HUDEP-2 (cell line): Measurements from ENCODE around the gene HSPBP1.

ENCODE experiments used
- DNase-seq, 76 experiments: peaks; one replicate each; lab custom pipeline; 2025; ENCODE audit not compliant: unreplicated experiment in 76 of 76; lab: John Stamatoyannopoulos, UW

HSPBP1 gene, protein sequence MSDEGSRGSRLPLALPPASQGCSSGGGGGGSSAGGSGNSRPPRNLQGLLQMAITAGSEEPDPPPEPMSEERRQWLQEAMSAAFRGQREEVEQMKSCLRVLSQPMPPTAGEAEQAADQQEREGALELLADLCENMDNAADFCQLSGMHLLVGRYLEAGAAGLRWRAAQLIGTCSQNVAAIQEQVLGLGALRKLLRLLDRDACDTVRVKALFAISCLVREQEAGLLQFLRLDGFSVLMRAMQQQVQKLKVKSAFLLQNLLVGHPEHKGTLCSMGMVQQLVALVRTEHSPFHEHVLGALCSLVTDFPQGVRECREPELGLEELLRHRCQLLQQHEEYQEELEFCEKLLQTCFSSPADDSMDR

DNA sequence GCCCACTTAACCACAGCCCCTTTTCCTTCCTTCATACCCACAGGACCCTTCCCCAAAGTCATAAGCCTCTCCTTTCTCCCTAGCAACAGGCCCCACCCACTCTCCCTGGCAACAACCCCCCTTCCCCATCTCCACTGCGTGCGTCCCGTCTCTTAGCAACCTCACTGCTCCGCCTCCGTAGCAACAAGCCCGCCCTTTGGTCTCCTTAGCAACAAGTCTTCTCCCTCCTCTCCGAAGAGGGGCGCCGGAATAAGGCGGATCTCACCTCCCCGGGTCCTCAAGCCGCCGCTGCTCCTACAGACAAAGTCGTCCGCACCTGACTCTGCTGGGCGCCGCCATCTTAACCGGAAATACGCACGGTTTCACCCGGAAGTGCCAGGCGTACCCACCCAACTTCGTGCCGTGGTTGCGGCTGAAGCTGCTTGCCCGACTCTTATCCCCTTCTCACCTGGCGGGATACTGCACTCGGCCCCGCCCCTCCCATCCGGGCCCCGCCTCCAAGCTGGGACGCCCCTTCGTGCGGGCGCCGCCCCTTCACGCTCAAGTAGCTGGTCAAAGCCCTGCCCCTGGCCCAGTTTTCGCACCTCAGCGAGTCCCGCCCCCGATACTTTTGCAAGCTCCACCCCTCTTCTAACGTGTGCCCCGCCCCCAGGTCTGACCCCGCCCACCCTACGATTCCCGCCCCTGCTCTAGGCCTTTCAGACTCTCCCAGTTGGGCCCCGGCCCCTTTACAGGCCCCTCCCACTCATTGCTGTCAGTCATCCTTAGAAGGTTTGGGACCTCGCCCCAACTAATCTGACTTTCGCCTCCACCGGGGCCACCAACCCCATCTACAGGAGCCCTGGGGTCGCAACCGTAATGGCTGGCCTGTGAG is at the start of gene HSPBP1:
HSPBP1 (minus strand) TSS at position 341 of the 874 bp plus-strand sequence. CDS start 502 bp downstream, outside the sequence.
- peak; percentile 77 to 100 (median 98) for DNase-seq

DNA sequence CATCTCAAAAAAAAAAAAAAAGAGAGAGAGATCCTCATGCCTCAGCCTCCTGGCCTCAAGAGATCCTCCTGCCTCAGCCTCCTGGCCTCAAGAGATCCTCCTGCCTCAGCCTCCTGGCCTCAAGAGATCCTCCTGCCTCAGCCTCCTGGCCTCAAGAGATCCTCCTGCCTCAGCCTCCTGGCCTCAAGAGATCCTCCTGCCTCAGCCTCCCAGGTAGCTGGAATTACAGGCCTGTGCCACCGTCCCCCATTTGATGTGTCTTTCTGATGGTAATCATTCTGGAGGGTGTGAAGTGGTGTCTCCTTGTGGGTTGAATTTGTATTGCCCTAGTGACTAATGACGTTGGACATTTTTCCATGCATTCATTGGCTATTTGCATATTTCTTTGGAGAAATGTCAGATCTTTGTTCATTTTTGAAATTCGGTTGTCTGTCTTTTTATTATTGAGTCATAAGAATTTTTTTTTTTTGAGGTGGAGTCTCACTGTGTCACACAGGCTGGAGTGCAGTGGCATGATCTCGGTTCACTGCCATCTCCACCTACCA is 48.9 kb upstream of the HSPBP1 start:
- DNase-seq = peak in 3 of 76 experiments; percentile 12 to 29 (median 22)

DNA sequence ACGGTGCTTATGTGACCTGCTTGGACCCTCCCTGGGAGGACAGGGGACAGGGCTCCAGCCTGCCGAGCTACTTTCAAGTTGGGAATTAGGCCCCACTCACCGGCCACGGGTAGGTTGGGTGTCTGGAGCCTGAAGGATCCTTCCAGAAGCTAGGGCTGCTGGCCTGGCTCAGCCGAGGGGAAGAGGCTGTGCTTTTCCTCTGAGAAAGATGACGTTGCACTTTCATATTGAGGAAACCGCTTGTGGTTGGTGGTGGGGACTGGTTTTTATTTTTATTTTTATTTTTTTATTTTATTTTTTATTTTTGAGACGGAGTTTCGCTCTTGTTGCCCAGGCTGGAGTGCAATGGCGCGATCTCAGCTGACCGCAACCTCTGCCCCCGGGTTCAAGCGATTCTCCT is 45.3 kb upstream of the HSPBP1 start, which contains the start of gene TMEM150B:
TMEM150B (minus strand) TSS at position 170 of the 400 bp plus-strand sequence. CDS start 4,305 bp downstream, outside the sequence.
- DNase-seq = no peak

DNA sequence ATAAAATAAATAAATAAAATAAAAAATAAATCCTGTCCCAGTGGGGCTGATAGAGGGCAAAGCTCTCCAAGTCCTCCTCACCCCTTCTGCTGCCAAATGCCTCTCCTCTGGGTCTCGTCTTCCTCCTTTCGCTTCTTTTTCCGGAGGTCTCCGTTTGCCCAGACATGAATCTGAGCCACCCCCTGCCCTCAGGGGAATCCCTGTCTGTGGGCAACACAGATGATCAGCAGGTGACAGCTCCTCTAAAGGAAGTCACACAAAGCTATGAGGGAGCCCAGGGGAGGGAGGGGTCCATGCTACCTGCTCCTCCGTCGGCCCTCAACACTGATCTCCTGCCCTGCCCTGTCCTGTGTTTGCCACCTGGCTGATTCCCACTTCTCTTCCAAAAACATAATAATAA is 44.8 kb upstream of the HSPBP1 start:
- no peak for DNase-seq

DNA sequence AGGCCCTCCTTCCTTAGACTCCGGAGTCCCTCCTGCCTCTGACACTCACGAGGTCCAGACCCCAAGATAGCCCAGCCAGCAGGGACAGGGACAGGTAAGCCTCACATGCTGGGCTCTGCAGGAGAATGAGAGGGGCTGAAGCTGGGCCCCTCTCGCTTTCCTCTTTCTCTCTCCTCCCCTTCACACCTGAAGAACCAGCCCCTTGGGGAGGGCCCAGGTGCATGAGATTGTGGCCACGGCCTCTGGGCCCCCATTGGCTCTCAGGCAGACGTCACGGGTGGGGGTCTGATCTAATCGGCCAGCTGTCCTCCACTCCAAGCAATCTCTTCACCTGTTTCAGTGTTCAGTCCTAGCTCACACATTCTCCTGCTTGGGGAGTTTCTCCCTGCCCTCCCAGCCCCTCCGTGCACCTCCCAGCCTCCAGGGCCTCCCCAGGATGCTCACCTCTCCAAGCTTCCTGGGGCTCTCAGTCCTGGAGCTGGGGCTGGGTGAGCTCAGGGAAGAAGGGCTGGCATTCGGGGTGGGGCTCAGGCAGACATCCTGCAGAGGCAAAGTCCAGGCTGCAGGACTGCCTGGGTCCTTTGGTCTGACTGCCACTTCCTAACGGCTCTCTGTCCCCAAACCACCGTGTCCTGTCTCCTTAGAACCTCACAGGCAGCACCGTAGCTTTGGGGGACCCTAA is 42.4 kb upstream of the HSPBP1 start:
- DNase-seq = no peak

DNA sequence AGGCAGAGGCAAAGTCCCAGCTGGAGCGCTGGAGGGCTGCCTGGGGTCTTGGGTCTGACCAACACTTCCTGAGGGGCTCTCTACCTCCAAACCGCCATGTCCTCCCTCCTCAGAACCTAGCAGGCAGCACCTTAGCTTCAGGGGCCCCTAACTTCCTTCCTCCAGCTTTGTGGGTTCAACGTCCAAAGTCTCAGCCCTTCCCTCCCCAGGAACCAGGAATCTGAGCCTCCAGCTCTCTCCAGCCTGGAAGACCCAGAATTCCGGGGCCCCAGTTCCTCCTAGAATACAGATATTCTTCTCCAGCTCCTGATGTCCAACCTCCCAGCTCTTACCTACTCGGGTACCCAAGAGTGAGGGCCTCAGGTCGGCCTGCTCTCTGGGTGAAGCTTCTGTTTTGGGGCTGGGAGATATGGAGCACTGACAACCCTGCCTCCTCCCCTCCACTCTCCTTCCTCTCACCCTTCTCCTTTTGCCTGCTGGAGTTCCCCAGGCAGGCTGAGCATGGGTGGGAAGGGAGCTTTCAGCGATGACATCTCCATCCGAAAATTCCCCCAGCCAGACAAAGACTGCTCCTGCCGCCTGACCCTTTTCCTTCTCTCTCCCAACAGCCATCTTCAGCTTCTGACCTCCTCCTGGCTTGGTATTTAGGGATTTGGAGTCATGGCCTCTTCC is 41.7 kb upstream of the HSPBP1 start:
- no peak for DNase-seq

DNA sequence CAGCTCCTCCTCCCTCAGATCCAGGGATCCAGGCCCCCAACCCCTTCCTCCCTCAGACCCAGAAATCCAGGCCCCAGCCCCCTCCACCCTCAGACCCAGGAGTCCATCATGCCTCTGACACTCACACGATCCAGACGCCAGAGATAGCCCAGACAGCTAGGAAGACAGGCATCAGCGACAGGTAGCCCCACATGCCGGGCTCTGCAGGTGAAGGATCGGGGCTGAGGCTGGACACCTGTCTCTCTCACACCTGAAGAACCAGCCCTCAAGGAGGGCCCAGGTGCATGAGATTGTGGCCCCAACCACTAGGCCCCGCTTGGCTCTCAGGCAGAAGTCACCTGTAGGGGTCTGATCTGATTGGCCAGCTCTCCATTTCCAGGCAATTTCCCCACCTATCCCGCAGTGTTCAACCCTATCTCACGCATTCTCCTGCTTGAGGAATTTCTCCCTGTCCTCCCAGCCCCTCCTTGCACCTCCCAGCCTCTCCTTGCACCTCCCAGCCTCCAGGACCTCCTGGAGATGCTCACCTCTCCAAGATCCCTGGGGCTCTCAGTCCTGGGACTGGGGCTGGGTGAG is 41.0 kb upstream of the HSPBP1 start:
- no peak for DNase-seq

DNA sequence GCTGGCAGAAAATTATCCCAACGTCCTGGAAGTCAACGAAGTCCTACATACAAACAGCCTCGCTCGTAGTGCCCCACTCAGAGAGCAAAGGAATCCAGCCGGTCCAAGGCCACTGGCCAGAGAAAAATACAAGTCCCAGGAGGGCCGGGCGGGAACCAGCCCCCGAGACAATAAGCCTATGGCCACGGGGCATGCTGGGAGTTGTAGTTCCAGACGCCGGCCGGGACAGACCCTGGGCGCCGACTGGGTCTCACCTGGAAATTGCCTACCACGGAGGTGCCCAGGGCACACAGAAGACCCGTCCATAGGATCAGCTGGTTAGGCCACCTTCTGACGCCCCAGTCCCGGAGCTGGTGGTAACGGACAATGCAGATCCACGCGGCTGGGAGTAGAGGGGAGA is 39.9 kb upstream of the HSPBP1 start:
- DNase-seq = peak in 2 of 76 experiments; percentile 14 to 15

DNA sequence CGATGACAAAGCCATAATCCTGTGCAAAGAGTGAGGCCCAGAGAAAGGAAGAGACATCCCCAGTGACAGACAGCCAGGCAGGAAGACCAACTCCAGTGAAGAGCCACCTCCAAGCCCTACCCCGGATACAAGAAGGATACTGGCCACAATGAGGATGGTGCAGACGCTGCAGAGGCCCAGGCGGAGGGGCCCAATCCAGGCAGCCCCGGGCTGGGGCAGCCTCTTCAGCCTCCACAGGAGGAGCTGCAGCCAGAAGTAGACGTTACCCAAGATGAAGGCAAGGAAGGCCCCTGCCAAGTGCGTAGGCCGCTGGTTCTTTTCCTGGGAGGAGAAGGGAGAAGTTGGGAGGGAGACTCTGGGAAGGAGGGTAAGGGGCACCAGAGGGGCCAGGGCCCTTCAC is 36.7 kb upstream of the HSPBP1 start:
- DNase-seq = no peak

DNA sequence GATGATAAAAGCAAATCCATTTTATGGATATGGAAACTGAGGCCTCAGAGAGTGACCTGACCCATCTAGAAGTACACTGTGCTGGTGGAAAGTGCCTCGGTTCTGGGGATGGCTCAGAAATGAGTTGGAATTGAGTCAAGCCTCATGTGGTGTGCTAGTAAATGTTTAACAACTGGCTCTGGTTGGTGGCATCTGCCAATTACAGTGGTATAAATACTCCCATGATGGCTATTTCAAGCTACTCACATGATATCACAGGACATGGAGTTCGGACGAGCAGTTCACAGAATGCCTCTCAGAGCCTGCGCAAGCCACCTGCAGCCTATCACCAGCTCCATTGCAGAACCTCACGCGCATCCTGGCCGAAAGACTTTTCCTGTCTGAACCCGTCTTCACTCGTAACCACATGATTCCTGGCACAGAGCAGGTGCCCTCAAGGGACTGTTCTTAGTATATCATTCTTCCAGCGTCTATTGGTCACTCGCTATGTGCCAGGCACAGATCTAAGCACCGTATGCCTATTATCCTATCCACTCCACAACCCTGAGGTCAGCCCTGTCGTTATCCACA is 36.1 kb upstream of the HSPBP1 start:
- DNase-seq = no peak

DNA sequence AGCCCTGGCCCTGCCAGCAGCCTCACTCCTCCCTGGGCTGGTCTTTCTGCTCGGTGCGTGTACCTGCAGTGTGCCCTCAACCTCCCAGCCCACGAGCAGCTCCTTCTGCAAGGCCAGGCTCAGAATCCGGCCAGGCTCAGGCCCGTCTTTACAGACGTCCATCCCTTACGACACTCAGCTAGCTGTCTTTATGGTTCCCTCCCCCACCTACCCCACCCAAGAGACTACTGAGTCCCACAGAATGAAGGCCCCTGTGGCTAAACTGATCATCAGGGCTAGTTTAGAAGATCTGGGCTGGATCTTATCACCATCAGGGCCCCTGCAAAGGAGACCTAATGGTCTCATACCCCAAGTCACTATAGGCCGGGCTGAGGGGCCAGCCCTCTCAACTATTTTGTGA is 34.5 kb upstream of the HSPBP1 start:
- DNase-seq = no peak

DNA sequence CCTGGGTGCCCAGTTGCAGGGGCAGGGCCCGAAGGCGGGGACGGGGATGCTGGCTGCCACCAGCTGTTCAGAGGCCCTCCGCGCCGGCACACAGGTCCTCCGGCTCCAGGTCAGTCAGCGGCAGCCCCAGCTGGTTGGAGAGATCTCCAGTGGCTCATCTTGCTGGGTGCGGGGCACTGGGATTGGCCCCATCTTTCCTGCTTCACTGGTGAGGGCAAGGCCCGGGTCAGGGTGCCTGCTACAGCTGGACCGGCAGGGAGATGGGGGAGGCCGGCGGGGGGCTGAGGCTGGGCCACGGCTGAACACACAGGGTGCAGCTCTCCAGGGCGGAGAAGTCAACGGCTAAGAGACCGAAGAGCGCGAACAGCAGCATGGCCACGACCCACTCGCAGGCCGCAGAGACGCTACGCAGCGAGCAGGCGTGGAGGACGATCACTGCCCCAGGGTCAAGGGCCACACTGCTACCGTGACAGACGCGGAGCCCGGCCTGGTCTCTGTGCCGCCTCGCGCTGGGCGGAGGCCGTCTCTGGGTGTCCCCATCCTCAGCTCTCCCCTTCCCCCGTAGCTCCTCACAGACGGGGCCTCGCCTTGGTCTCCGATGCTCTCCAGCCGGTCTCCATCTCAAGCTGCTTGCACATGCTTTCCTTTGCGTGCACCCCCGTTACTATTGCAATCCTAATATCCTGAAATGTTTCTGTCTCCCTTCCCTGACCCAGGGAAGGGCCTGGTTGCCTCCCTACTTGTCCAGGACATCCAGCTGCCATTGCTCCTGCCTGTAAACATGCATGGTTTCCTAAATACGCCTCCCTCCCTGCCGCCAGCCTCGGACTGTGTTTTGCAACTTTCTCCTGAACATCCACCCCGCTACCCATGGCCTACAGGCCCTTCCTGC is 33.0 kb upstream of the HSPBP1 start:
- no peak for DNase-seq

DNA sequence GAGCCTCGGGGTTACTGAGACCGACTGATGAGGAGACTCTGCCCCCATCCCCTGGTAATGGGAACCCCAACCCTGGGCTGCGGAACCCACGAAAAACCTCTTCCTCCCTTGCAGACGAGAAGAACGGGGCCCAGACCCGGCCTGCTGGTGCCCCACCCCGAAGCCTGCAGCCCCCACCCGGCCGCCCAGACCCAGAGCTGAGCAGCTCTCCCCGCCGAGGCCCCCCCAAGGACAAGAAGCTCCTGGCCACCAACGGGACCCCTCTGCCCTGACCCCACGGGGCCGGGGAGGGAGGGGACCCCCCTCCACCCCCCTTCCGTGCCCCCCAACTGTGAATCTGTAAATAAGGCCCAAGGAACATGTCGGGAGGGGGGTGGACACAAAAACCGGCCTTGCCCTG is 31.9 kb upstream of the HSPBP1 start:
- no peak for DNase-seq

DNA sequence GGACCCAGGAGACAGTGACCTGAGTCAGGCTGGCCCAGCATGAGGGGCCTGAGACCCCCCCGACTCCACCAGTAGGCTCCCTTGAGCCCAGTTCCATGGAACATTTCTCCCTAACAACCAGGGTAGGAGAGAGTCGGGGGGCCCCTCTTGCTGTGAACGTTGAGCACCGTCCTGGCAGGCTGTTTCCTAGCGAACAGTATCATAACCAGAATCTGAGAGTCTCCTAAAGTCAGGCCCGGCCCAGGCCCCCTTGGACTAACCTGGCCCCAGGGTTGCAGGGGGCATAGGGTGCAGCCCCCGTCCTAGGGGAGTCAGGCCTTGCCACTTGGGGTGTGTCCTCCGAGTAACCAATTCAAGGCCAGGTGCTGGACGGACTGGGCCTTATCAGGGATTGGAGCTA is 31.5 kb upstream of the HSPBP1 start:
- DNase-seq = no peak

DNA sequence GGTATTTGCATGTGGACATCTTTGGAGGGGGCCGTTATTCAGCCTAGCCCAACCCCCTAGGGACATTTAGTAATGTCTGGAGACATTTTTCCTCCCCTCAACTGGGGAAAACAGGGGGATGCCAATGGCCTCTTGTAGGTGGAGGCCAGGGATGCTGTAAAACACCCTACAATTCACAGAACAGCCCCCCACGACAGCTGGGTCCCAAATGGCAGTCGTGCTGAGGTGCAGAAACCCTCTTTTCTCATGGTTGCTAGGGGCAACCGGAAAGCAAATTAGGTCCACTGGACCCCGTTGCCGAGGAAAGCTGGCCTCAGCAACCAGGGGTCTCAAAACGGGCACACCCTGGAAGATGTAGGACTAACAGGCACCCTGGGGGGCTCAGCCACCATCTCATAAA is 30.6 kb upstream of the HSPBP1 start:
- DNase-seq = no peak

DNA sequence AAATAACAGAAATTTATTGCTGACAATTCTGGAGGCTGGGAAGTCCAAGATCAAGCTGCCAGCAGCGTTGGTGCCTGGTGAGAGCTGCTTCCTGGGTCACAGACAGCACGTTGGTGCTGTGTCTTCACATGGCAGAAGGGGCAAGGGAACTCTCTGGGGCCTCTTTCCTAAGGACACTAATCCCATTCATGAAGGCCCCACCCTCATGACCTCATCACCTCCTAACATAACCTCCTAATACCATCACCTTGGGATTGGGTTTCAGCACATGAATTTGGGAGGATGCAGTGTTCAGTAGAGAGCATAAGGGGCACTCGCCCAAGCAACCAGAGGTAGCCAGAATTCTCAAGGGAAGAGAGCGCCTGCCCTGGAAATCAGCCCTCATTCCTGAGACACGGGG is 29.5 kb upstream of the HSPBP1 start:
- no peak for DNase-seq

DNA sequence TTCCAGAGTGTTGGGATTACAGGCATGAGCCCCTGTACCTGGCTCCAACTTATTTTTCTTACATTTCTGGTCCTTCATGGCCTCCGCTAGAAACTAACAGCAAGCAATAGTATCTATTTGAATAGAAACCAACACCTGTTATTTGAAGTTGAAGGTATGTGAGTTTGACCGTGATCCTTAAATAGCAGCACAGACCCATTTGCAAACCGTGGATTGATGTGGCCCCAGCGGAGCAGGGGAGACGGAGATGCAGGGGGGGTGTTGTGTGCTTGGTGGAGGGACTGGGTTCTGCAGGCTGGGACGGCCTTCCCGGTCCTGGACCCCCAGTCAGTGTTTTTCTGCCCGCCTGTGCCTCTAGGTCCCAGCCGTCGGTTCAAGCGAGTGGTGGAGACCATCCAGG is 28.4 kb upstream of the HSPBP1 start:
- DNase-seq = no peak

DNA sequence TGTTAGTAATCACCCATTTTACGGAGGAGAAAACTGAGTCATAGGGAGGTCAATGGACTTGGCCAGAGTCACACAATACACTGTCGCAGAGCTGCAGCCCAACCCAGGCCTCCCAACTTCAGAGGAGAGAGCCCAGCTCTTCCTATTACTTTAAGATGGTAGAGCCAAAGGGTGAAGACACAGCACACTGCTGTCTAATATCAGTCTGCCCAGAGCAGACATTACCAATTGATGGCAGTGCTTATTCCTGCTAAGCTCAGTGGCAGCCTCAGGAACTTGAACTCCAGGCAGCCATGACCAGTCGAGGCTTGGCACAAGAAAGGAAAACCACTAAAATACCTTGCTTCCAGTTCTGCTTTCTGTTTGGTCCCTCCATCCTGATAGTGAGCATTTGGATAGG is 26.8 kb upstream of the HSPBP1 start:
- DNase-seq = no peak
